Stimulated activated CD4-positive, alpha-beta T cell treated with anti-CD3 and anti-CD28 coated beads, Interleukin-4, amount 100 ng/mL, for 48 hours (primary cell): Measurements from ENCODE around the gene ACTN3.
"Not testable (repeated sequence)": the region's sequence is repeated elsewhere in the genome, so short reads cannot be mapped to it uniquely, and the experiment has no call there.

Source experiments
- DNase-seq, 2 donors: peaks; one replicate each; pipeline ENCODE4 v3.0.0-alpha.2; 2020; ENCODE audit warnings: low read depth in 2 of 2

The ACTN3 gene

DNA sequence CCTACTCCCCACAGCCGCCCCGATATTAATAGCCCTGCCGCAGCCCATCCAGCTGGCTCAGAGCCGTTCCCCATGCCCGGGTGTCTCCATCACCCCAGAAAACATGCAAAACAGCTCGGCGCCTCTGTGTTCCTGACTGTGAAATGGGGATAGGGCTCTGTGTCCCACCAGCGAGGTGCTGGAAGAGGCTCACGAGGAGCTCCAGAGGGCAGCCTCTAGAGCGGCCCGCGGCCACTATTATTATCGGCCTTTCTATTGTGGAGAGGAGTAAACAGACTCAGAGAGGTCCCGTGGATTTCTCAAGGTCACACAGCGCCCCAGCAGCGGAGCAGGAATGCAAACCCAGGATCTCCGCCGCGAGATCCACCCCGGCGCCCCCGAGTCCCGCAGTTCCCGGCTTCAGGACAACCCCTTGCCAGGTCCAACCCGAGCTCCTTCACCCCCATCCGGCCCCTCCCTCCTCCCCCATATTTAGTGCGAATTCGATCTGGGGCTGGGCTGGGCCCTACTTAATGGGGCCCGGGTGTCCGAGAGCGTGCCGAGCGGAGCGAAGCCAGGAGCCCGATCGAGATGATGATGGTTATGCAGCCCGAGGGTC lies at the start of gene ACTN3:
TSS of gene ACTN3 (plus strand) at position 536 of the 598 bp plus-strand sequence. CDS start at position 571, 35 bp downstream.
- DNase-seq: peak; percentile 6 to 16

DNA sequence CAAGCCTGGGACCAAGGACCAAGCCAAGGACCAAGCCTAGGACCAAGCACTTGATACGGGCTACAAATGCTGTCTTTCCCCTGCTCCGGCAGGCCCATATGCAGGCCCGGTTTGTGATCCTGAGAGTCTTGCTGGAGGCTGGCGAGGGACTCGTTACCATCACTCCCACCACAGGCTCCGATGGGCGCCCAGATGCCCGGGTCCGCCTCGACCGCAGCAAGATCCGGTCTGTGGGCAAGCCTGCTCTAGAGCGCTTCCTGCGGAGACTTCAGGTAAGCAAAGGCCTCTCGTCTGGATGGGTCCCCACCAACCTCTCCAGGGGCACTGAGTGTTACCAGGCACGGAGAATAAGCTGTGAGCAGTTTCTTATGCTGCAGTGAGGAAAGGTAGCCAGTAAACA lies 49.5 kb upstream of the ACTN3 start:
- DNase-seq: no peak

DNA sequence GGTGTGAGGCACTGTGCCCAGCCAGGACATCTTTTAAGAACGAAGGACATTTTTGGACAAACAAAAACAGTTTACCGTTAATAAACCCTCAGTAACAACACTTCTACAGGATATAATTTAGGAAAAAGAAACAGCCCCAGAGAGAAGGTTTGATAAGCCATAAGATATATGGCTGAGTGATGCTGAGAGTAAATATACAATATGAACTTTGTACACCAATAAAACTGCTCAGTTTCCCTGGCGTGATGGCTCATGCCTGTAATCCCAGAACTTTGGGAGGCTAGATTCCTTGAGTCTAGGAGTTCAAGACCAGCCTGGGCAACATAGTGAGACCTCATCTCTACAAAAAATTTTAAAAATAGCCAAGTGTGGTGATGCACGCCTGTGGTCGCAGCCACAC lies 48.2 kb upstream of the ACTN3 start:
- no peak for DNase-seq

DNA sequence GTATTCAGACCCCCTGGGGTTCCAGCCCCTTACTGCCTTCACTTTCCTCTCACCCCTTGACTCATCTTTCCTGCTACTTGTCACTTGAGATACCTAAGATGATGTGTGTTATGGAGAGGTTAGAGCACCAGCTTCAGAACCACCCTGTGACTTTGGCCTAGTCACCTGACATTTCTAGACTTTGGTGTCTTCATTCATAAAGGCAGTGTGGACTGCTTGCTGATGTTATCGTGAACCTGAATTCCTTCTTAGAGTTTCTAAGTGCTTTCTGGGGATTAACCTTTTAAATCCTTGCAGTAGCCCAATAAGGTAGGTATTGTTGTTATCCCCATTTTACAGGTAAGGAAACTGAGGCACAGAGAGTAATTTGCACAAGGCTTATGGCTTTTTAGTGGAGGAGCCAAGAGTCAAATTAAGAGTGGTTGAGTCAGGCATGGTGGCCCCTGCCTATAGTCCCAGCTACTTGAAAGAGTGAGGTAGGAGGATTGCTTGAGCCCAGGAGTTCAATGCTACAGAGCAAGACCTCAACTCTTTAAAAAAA lies 41.4 kb upstream of the ACTN3 start:
- no peak for DNase-seq

DNA sequence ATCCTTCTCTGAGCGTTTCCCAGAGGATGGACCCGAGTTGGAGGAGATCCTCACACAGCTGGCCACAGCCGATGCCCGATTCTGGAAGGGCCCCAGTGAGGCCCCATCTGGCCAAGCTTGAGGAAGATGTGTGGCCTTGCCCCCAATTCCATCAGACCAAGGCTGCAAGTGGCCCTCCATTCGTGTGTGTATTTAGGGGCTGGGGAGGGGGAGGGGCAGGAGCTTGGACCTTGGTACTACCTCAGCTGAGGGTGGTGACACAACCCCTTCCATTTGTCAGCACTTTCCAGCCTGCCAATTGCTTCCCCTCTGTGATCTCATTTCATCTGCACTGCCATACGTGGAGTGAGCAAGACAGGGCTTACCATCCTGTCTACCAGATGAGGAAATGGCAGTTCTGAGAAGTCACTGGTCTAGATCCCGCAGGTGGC lies 37.6 kb upstream of the ACTN3 start:
- no peak for DNase-seq

DNA sequence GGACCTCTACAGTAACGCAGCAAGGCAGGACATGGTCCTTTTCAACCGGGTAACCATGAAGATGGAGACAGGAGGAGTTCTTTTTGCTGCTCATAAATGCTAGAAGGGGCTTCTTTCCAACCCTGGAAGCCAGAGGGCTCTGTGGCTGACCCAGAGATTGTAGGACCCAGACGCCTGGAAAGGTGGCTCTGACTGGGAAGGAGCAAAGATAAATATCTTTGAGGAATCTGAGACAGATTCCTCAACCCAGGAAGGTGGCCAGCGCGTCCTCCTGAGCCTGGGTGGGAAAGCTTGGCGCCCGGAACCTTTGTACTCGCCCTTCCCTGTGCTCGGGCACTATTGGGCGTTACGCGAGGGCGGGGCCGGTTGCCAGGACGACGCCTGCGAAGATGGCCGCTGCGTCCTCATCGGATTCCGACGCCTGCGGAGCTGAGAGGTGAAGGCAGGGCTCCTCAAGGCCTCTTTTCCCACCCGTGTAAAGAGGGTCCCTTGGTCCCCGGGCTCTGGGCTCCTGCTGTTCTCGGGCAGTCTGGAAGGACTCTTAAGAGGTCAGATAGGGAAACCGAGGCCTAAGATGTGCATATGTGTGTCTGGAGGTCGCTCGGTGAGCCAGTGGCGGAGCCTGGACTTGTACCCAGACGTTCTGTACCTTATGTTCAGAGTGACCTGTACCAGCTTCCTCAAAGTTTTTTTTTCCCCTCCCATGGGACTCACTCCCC lies 36.3 kb upstream of the ACTN3 start, which contains the start of gene BBS1:
TSS of gene BBS1 (plus strand) at position 365 of the 719 bp plus-strand sequence. CDS start at position 390, 25 bp downstream.
- DNase-seq: peak; percentile 78 to 80

DNA sequence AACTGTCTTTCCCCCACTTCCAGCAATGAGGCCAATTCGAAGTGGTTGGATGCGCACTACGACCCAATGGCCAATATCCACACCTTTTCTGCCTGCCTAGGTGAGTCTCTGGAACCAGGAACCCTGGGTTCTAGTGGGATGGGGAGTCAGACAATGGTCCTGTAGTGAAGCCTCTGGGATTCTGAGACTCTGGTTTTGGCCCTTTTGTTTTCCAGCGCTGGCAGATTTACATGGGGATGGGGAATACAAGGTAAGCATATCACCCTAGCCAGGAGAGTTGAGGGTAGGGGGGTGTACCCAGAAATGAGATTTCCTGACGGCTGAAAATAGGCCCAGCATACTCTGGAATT lies 35.7 kb upstream of the ACTN3 start:
- DNase-seq: no peak

DNA sequence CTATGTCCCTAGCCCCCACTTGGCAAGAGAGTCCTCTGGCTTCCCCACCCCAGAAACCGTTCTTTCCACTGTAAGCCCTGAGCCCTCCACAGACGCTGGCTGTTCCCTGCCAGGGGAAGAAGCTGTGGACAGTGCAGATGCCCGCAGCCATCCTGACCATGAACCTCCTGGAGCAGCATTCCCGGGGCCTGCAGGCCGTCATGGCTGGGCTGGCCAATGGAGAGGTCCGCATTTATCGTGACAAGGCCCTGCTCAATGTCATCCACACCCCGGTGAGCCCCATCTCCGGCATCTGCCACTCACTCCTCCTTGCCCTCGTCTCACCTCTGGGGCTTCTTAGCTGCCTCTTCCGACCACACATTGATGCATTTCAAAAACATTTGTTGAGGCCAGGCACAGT lies 23.1 kb upstream of the ACTN3 start:
- DNase-seq: no peak

DNA sequence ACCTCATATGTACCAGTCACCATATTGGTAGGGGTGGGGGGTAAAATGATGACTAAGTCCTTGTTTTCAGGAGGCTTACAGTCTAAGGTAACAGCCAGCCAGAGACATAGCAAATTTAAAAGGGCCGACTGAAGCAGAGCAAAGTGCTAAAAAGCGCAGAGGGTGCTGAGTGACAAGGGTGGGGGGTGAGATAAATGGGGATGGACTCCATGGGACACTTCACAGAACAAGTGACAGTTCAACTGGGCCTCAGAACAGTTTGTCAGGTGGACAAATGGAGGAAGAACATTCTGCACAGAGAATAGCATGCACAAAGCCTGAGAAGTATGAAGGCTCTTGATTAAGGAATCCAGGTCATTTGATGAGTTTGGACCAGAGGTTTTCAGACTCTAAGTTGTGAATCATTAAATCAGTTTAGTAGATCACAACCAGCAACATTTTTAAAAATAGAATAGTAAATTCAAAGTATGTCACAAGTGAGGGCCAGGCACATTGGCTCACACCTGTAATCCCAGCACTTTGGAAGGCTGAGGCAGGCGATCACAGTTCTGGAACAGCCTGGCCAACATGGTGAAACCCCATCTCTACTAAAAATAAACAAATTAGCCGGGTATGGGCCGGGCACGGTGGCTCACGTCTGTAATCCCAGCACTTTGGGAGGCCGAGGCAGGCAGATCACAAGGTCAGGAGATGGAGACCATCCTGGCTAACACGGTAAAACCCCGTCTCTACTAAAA lies 22.2 kb upstream of the ACTN3 start:
- DNase-seq: no peak

DNA sequence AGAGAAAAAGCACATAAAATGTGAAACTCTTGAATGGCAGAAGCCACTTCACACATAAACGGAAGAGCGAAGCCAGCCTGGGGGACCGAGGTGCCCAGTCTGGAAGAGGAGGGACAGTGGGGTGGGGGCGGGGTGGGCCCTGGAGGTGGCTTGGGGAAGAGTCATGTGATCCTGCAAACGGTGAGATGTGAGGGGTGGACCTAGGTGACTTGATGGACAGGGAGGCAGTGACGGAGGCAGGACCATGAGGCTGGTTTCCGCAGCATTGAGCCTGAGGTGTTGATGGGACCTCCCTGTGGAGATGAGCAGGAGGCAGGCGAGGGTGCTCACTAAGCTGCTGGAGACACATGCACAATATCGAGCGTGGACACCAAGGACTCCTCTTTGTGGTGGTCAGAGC lies 17.6 kb upstream of the ACTN3 start:
- DNase-seq: no peak

DNA sequence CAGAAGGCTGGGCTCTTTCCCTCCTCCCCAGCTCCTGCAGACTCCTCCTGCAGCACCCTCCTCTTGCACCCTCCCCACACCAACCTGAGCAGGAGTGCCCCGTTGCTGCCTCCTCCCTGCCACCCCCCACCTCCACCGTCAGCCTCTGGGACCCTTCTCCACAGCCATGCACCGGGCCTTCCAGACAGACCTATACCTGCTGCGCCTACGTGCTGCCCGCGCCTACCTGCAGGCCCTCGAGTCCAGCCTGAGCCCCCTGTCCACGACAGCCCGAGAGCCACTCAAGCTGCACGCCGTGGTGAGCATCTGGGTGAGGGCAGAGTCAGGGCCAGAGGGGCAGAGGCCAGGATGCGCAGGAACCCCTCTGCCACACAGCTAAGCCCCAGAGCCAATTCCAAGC lies 17.0 kb upstream of the ACTN3 start:
- no peak for DNase-seq

DNA sequence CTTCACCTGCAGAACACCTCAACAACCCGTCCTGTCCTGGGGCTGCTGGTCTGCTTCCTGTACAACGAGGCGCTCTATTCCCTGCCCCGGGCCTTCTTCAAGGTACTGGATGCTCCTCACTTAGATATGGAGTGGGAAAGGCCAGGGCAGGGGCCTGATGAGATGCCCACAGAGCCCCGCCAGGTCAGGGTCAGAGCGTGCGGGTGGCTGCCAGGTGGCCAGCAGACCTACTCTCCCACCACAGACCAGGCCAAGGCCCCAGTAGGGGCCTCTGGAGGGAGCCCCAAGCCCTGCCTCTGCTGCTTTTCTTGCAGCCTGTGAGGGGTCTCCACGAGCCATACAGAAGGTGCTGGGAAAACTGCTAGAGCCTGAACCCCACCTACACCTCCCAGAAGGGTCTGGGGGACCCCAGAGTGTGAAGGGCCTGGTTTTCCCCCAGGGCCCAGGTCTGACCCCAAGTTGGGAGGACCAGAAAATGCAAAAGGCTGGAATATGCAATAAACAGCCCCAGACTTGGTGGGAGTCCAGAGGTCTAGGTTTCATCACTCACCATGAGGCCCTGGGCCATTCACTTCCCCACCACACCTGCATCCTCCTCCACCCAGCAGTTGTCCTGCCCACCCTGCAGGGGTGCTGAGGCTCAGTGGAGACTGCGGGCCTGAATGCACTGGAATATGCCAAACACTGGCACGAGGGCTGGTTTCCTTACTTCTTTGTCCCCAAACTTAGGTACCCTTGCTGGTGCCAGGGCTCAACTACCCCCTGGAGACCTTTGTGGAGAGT lies 15.6 kb upstream of the ACTN3 start:
- DNase-seq: no peak

DNA sequence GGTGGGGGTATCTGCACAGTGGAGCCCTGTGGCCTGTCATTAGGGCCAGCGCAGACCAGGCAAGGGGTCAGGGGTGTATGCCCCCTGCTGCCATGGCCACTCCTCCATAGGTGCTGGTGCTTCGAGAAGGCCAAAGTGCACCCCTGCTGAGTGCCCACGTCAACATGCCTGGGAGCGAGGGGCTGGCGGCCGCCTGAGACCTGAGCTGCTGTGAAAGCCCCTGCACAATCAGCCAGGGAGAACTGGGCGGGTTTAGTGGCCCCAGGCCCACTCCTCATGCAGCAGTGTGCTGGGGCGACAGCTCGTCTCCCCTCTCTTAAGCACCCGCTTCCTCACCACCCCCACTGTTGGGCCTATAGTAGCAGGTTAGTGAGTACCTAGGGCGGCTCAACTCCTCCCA lies 14.9 kb upstream of the ACTN3 start:
- DNase-seq: no peak

DNA sequence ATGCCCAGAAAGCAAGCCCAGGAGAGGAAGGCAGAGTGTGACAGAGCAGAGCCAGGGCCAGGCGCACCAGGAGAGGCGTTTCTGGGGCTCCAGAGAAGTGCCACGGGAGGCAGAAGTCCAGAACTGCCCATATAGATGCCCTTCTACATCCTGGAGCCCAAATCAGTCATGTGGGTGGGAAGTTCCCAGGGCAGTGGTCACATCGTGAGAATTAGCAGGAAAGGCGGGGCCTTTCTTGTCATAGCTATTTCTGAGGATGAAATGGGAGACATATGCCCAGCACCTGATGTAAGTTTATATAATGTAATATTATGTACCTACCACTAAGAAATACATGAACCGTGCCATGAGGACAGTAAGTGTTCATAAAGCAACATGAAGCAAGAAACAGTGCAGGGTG lies 13.9 kb upstream of the ACTN3 start:
- DNase-seq: no peak

DNA sequence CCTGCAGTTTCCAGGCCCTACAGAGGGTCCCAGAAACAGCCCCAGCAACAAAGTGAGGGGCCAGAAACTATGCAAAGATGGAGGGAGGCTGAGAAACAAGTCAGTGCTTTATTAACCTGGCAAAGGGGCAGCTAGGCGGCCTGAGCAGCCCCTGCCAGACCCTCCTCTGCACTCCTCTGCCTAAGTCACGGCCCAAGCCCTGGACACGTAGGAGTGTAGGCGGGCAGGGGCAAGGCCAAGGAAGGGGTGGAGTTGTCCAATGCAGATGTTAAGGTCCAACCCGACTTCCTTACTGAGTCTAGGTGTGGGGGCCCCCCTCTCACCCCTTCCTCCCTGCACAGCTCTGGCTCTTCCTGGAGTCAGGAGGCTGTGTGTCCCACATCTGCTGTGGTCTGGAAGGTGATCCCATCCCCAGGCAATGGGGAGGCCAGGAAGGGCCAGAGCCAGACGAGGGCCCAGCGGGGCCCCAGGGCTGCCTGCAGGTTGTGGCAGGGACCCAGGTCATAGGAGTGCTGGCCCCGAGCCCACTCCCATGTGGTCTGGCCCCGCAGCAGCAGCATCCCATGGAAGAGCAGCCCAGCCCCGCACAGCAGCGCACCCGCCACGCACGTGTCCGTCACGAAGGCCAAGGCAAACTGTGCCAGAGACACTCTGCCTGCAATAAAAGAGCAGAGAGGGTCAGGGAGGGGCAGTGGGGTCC lies 7.4 kb upstream of the ACTN3 start:
- no peak for DNase-seq

DNA sequence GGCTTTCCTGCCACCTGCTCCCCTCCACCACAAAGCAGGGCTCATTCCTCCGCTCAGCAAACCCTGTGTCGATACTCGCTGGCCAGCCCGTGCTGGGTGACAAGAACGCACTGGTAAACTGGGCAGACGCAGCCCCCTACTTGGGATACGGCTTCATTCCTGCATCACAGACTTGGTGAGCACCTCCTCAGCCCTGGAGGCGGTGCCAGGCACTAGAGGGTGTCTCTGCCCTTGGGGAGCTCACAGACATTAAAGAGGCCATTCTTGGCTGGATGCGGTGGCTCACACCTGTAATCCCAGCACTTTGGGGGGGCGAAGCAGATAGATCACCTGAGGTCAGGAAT lies 6.9 kb upstream of the ACTN3 start:
- no peak for DNase-seq

DNA sequence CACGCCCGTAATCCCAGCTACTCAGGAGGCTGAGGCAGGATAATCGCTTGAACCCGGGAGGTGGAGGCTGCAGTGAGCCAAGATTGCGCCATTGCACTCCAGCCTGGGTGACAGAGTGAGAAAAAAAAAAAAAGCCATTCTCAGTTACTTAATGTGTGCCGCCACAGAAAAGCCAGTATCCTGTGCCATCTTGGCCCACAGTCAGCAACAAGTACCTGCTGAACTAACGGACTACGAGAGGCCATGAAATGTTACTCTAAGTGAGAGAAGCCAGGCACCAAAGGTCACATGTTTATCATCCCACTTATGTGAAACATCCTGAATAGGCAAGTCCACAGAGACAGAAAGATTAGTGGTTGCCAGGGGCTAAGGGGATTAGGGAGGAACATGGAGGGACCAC lies 6.1 kb upstream of the ACTN3 start:
- not testable (repeated sequence) for DNase-seq

DNA sequence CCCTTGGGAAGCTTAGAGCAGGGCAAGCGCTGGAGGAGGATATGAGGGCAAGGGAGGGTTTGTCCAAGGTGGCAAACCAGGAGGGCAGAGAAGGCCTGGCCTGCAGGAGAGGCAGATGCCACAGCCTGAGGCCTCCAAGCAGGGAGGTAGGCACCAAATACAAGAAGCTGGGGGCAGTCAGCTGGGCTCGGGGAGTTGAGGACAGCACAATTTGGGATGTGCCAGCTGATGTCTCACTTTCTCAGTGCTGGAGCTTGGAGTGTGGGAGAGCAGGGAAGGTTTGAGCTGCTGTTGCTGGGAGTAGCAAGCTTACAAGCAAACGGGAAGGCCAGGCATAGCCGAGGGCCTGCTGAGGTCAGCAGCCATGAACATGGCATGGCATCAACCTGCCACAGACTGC lies 4.8 kb upstream of the ACTN3 start:
- no peak for DNase-seq

DNA sequence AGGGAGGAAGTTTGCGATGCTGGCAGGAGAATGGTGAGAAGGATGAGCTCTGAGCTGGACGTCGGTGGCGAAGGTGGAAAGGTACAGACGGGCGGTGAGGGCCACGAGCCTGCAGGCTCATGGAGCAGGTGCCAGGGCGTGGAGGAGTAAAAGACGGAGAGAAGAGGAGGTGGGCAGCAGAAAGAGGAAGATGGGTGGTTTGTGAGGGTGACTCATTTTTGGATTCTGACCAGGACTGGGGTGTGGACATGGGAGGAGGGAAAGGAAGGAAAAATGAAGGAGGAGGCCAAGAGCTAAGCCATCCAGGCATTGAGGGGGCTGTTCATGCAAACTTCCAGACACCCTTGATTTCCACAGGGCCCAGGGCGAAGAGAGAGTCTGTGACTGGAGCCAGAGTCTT lies 4.3 kb upstream of the ACTN3 start:
- DNase-seq: no peak

DNA sequence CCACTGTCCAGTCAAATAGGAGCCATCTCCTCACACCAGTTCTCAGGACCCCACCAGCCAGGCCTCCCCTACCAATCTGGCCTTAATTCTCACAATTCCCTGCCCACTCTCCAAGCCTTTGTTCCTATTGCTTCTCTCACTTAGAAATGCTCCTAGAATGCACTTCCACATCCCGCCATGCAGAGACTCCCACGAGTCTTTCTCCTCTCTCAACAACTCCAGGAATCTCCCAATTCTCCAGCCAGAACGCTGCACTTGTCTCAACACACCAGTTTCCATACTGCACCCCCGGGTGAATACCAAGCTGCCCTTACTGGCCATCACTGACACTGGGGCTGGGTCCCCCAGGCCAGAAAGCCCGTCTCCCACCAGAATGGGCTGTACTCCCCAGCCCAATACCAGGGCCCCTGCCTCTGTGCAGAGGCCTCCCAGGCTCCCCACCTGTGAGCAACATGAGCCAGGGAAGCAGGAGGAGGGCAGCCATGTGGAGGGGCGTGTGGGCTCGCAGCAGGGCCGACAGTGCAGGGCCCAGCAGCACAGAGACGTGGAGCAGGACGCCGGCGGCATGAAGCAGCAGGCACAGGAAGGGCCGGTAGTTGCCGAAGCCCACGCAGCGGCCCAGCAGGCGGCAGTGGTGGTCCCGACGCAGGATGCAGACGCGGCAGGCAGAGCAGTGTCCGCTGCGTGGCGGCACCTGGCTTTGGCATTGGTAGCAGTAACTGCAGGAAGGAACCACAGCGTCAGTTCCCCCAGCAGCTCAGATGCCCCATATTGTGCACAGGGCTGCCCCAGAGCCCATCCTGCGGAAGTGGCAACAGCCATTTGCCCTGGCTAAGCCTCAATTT lies 3.2 kb upstream of the ACTN3 start:
- DNase-seq: peak; percentile 18 to 40
